Measurements from ENCODE around the gene SORCS2.

Gene SORCS2

DNA sequence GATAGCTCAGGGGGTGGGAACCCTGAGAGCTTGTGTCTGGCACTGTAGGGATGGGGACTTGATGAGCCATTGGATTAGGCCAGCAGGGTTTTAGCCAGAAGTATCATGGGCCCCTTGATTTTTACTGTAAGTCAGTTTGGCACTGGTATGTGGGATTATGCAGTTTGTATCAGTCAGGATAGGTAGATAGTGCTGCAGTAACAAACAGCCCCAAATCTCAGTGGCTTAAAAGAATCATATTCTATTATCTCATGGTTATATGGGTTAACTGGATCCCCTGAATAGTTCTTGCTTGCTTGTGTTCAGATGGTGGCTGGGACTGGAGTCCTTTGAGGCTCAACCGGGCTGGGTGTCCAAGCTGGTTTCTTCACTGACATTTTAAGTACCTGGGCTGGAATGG, 56.5 kb downstream of the SORCS2 start:
- no peak for DNase-seq

DNA sequence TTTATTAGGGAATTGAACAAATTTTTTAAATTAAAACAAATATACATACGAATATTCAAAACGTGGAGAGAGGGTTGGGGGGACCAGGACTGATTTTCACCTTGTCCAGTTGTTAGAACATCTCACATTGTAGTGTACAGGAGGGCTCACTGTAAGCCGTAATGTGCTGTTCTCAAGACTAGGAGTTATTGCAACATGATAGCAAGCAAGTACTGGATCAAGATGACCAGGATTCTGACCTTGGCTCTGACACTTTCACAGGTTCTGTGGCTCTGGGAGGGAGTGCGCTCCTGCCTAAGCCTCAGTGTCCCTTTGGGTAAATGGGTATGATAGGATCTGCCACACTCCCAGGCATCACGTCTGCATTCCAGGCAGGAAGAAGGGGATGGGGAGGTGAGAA, 59.0 kb downstream of the SORCS2 start:
- DNase-seq: no peak

DNA sequence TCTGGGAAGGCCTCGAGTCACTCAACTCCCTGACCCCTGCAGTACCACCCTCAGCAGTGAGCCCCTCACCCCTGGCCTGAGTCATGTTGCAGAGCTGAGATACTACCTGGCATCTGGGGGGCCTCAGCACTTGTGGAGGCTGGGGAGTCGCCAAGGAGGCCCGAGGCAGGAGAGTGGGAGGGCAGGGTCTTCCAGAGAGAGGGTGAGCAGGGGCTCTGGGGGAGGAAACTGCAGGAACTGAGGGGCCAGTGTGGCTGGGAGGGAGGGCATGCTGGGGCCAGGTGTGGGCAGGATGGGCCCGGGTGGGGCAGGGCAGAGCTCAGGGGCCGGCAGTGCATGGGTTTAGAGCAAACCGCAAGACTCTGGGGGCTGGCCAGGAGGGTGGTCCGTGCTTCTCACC, 59.7 kb downstream of the SORCS2 start:
- no peak for DNase-seq

DNA sequence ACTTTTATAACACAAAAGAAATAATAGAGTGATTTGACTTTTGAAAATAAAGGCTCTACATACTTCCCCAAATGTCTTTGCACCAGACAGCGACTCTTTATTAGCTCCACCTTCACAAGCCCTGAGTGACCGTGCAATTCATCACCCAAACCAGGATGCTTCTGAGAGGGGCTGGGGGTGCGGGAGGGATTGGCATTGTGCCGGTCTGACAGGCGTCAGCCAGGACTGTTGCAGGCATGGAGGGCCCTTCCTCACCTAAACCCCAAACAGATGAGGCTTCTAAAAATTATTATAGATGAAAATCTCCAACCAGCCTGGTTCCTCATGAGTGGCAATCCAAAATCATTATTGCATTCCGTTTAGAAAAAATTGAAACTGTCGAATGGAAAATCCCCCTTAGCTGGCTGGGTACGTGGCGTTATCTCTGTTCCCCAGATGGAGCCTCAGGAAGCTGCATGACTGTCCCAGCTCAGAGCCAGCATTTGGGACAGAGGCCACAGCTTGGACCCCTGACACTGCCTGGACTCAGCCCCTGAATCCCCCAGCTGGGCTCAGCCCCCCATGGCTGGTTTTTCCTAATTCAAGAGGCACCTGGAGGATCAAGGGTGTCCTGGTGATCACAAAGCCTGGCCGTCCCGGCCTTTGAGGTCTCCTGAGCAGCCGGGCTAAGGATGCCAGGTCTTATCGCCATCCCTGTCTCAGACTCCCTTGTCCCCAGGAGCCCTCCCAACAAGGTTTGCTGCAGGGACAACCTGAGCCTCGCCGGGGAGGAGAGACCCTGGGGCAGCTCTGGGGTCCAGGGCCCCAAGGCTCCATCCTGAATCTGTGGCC, 60.4 kb downstream of the SORCS2 start:
- no peak for DNase-seq

DNA sequence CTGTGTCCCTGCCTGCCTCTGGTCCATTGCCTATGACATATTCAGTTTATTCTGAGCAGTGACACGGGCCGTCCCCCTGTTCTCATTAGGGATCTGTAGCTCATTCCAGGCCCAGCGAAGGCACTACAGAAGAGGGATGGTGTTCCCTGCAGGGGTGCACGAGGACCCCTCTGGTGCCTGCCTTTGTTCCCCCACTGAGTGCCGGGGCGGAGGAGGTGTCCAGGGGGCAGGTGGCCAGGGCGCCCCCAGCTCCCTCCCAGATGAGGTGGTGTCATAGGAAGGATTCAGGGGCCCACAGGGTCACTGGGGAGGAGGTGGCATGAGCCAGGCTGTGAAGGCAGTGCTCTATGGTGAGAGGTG, 61.0 kb downstream of the SORCS2 start:
- no peak for DNase-seq

DNA sequence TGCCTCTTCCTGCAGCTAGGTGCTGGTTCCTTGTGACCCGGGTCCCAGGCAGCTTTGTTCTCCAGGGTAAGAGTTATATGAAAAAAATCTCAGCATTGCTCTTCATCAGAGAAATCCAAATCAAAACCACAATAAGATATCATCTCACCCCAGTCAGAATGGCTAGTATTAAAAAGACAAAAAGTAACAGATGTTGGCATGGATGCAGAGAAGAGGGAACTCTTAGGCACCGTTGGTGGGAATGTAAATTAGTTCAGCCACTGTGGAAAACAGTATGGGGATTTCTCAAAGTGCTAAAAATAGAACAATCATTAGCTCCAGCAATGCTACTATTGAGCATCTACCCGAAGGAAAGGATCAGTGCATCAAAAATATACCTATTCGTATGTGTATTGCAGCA, 61.5 kb downstream of the SORCS2 start:
- DNase-seq: no peak

DNA sequence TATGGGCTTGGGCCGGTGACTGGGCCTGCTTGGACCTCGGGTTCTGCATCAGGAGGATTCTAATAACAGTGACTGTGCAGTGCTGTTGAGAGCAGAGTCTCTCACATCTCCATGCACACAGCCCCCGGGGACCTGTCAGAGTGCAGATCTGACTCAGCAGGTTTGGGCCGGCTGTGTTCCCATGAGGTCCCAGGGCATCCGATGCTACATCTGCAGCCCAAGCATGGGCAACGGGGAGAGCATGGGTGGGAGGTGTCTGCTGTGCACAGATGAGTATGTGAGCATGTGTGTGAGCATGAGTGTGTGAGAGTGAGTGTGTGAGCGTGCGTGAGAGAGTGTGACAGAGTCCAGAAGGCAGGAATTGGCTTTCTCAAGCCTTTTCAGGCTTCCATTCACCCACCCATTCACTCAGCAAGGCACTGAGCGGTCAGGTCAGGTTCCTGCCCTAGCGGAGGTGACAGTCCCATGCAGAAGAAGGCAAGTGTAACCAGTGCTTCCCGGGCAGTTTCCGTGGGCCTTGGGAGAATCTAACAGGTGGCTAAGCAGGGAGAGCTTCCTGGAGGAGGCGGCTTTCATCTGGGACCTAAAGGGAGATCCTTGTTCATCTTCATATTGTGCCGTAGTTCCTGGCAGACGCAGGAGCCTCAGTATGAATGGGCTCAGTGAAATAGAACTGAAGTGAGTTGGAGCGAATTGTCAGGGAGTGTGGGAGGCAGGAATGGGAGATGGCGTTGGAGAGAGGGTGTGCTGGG, 62.6 kb downstream of the SORCS2 start:
- no peak for DNase-seq

DNA sequence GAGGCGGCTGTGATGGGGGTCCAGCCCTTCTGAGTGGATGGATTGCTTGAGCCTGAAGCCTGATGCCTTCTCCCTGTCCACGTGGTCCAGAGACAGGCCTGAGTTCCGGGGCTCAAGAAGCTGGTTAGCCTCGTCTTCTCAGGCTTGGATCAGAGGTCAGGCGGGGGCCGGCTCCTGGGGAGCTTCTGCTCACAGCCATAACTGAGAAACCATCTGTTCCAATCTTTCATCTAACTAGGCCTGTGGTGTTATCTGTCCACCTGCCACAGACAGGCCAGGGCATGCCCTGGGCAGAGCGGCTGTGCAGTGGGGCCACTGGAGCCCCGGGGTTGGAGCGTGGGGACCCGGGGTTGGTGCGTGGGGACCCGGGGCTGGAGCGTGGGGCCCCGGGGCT, 63.1 kb downstream of the SORCS2 start:
- DNase-seq: no peak

DNA sequence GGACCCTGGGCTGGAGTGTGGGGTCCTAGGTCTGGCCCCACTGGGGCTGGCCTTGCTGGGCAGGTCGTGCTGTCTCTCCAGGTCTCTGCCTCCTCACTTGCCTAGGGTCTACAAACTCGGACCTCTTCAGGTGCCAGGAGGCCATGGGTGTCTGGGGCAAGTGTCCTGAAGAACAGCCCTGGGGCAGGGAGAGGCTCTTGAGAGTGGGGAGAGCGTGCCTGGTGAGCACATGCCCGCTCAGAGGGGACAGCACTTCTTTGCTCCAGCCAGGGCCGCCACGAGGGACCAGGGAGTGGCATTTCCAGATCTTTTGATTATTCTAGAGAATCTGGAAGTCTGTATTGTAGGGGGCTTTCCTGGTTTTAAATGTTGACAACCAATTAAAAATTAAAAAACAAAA, 63.7 kb downstream of the SORCS2 start:
- no peak for DNase-seq

DNA sequence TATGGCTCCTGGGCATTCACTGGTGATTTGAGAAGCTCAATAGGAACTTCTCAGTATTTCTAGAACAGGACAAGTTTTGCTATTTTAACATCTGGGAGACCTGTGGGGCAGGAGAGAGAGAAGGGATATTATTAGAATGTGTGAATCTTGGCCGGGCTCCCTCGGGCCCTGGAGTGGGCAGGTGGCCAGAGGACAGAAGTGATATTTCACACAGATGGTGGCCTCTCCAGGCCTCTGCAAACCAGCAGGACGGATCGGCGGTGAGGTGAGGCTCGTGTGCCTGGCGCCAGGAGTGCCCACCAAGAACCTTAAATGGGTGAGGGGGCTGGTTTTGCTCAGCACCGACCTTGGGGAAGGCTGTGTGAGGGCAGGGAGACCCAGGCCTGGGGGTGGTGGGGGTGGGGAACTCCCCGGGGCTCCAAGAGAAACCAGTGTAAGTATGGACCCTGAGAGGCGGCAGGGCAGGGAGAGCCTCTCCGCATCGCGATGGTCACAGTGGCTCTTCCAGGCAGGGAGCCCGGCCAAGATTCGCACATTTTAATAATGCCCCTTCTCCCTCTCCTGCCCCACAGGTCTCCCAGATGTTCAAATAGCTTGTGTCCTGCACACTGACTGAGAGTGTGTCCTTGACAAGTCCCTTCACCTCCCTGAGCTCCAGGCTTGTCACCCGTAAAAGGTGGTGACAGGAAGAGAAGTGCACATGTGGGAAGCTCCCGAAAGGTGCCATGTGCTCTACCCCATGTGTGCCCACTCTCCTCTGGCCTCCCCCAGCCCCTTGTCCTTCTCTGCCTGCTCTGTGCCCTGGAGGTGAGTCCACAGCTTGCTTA, 64.9 kb downstream of the SORCS2 start:
- DNase-seq: no peak

DNA sequence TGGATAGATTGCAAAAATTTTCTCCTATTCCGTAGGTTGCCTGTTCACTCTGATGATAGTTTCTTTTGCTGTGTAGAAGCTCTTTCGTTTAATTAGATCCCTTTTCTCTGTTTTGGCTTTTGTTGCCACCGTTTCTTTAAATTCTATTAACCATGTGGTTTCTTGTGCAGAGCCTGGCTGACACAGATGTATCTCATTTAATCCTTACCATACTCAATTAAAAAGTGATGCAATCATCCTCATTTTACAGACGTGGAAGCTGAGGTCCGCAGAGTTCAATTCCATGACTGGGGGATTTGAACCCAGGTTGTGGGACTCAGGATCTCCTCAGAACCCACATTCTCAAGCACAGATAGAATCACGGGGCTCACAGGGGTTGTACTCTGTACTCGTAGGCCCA, 66.7 kb downstream of the SORCS2 start:
- no peak for DNase-seq

DNA sequence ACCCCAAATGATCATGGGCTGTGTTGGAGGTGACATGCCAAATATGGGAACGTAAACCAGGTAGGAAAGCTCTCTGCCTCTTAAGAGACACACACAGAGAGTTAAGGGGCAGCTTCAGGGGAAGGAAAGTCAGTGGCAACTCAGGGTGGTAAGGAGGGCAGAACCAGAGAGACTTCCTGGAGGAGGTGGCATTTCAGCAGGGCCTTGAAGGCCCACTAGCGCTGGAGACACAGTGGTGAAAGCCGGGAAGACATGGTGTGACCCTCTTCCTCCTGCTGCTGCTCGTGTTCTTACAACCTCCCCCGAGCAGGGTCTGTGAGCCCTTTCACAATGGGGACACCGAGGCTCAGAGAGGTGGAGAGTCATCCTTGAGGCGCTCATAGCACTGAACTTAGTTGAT, 68.2 kb downstream of the SORCS2 start:
- no peak for DNase-seq

DNA sequence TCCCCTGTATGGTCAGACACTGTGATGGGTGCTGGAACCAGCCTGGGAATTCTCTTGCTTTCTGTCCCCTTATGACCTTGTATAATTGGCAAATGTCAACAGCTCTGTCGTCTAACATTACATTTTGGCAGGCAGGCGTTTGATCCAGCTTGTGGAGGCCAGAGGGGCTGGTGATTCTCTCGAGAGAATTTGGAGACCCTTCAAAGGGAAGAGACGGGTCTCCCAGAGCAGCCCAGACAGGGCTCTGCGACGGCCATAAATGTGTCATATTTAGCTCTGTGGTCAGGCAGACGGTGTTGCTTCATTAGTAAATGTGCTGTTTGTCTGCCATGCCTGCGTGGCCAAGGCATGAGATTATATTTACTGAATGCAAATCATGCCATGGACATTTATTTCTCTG, 68.7 kb downstream of the SORCS2 start:
- no peak for DNase-seq

DNA sequence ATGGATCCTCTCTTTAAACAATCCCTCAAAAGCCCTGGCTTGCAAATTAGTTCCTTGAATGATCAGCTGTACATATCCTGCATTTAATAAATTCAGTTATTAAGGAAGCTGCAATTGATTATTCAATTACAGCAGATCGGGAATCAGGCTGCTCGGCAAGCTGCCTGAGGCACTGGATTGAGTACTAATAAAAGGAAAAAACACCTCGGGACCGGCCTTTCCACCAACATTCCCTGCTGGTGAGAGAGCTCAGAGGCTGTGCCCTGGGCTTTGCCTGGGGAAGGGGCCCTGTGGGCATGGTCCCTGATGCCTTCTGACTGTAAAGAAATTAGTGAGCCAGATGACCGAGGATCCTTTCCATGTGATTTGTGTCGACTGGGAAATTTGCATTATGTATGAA, 69.2 kb downstream of the SORCS2 start:
- no peak for DNase-seq

DNA sequence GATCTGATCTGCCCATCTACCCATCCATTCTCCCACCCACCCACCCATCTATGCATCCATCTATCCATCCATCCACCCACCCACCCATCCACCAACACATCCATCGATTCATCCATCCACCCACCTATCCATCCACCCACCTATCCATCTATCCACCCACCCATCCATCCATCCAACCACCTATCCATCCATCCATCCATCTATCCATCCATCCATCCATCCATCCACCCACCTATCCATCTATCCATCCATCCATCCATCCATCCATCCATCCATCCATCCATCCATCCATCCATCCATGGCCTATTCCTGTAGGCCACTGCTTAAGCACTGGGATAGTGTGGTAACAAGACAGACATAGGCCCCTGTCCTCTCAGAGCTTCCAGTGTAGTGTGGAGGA, 69.8 kb downstream of the SORCS2 start:
- DNase-seq: no peak

DNA sequence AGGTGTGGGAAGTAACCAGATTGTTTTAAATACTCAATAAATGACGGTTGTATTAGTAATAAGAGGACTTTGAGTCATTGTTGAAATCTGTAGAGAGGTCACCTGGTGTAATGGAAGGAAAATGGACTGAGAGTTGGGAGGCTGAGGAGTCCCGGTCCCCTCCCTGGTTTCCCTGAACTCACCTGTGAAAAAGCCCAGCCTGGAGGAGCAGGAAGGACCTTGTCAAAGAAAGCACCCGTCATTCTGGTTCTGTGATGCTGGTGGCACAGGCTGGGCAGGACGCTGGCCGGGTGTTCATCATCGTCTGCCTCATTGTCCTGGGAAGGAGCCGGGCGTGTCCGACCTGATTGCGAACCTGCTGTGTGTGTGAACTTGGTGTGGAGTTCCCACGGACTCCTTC, 70.8 kb downstream of the SORCS2 start:
- DNase-seq: no peak

DNA sequence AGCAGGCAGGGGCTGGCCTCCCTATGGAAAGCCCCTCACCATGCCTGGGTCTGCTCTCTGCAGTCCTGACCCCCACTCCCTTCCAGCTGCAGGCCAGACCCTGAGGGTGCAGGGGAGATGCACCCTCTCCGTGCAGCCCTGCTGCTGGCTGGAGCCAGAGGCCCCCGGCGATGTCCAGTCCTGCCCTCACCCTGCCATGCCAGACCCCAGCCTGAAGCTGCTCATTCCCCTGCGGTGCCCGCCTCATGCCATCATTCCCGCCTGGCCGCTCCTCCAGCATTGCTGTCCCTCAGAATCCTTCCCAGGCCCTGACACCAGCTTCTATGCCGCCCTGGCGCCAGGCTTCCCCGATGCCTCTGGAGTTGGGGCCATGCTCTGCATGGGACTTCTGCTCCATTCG, 72.4 kb downstream of the SORCS2 start:
- no peak for DNase-seq

DNA sequence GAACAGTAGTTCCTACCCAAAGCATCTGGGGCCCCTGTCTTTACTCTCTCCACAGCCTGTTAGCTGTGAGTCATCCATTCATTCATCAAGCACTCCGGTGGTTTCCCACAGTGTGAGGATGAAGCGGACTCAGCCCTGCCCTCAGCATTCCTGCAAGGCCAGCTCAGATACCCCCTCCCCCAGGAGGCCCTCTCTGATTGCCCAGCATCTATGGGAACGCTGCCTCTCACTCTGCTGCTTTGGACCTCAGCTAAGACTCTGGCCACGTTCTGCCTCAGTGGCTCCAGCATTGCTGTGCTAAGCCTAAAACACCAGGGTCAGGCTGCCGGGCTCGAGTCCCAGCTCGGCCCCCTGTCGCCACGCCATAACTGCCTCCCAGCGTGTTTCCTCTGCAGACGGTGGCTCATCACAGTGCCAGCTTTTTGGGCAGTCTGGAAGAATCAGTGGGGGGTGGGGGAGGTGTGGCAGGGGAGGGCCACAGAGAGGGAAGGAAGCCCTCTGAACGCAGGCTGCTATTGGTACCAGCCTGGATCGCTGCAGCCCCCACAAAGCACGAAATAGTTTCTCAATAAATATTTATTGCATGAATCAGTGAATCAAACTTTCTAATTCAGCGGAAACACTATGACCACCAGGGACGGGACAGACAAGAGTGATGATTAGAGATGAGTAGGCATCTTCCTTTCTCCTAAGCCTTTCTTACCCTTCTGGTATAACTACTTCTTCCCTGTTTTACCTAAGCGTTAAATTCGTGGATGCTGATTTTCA, 74.4 kb downstream of the SORCS2 start:
- no peak for DNase-seq

DNA sequence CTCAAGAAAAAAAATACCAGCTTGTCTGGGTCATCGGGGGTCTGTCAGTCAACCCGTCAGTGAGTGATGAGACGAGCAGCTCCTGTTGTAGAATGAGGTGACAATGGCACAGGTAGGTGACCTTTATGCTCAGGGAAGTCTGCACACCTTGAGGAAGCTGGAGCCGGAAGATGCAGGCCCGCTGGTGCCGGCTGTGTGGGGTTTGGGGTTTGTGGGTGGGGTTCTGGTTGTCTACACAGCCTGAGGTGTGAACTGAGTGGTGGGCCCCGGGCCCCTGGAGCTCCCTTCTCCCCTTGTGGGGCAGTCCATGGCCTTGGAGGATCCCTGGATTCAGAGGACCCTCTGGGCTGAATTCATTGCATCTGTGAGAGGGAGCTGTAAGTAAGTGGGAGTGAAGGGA, 75.5 kb downstream of the SORCS2 start:
- DNase-seq: no peak

DNA sequence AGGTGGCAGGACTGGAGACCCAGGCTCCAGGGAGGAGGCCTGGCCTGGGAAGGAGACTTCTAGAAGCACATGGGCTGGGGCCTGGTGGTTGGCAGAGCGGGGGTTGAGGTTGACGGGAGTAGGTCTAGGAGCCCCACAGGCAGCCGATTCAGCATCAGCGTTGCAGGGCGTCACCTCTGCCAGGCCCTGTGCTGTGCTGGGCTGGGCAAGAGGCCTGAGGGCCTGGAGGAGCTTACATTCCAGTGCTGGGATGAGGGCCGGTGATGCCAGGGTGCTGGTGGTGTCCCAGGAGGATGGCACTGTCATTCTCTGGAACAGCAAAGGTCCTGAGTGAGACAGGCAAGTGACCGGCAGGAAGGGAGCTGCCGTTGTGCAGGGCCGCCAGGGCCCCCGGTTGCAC, 76.6 kb downstream of the SORCS2 start:
- DNase-seq: no peak

DNA sequence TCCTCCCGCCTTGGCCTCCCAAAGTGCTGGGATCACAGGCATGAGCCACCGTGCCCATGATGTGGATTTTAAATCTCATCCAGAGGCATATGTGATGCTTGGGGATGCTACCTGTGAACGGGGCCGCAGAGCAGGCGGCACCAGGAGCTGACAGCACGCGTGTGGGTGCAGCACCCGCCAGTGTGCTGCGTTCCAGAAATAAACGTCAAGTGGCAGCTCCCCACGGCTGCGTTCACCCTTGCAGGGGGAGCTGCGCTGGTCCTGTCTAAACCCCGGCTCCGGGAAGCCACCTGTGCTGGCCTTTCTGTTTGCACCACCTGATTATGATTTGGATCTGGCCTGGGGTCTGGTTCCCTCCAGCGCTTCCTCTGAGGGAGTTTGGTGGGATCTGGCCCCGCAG, 77.8 kb downstream of the SORCS2 start:
- DNase-seq: no peak

DNA sequence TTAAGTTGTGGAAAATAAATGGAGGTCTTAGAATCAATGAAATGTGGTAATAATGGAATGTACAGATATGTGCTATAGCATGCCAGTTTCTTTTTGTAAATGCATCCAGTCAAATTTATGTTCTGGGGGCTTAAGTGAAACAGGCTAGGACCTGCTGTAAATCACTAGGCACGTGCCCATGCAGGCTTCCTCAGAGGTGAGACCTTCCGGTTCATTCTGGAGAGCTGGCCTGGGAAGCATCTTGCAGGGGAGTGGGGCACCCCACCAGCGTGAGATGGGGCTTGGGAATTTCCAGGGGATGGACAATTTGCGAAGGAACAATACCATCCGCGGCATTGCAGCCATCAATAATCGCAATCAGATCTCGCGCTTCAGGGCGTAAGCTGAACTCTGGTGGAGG, 80.1 kb downstream of the SORCS2 start:
- no peak for DNase-seq

DNA sequence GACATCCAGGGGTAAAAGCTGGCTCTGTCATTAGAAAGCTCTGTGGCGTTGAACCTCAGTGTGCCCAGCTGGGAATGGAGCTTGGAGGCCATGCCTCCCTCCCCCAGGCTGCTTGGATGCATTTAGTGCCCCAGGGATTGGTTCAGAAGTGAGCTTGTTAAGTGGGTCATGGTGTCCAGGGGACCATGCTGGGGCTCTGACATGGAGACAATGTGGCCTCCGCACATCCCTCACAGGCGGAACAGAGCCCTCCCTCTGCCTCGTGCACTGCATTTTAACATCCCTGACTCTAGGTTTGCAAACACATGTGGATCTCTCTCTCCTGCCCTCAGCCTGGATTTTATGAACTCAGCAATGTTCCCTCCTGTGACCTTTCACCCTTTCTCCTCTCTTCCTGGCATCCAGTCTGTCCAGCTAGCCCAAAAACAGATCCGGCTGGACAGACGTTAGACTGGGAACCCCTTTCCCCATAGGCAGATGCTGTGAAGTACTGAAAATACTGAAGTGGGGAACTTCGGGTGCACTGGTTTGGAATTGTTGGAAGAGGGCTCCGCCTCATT, 81.5 kb downstream of the SORCS2 start:
- DNase-seq: no peak

All from activated CD8-positive, alpha-beta memory T cell treated with anti-CD3 and anti-CD28 coated beads, Interleukin-2, amount 50 U/mL, for 48 hours (primary cell).